DND-41 (cell line): ENCODE measurements around the gene EXD3.

Experiments used
- EZH2 ChIP-seq: IDR thresholded peaks from 3 replicates; pipeline ENCODE4 v1.6.1; 2012; ENCODE audit warnings: borderline replicate concordance, low read depth, mild to moderate bottlenecking, moderate library complexity, low read length, inconsistent platforms; ENCODE audit not compliant: severe bottlenecking
- TF ChIP-seq, protein P1 (sequence below): IDR thresholded peaks from 2 replicates; pipeline ENCODE4 v1.5.1; 2012; ENCODE audit warnings: borderline replicate concordance, low read length, moderate library complexity, mild to moderate bottlenecking; ENCODE audit not compliant: poor library complexity, severe bottlenecking; ENCODE audit errors: extremely low read depth

DNA sequence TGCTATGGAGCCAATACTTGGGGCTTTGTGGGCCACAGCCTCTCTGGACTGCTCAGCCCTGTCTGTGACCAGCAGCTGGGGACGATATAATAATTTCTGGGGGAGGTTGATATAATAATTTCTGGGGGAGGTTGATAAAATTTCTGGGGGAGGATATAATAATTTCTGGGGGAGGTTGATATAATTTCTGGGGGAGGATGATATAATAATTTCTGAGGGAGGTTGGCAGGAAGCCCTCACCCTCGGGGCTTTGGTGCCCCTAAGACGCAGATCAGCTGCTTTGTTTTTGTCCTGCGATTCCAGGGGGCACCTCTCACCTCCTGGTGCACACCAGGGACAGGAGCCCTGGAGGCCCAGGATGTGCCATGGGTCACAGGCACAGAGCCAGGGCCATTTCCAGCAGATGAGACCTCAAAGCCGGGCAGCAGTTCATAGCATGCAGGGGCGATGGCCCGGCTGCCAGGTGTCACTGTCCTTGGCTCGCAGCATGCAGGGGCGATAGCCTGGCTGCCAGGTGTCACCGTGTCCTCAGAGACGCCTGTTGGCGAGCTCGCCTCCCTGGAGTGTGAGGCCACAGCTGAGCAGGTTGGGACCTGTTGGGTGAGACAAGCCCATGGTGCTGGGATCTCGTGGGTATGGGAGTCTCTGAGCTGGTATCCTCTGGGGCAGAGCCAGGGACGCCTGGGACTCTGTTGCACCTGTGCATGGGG is 149.2 kb downstream of the EXD3 start:
- TF ChIP-seq, protein P1, sequence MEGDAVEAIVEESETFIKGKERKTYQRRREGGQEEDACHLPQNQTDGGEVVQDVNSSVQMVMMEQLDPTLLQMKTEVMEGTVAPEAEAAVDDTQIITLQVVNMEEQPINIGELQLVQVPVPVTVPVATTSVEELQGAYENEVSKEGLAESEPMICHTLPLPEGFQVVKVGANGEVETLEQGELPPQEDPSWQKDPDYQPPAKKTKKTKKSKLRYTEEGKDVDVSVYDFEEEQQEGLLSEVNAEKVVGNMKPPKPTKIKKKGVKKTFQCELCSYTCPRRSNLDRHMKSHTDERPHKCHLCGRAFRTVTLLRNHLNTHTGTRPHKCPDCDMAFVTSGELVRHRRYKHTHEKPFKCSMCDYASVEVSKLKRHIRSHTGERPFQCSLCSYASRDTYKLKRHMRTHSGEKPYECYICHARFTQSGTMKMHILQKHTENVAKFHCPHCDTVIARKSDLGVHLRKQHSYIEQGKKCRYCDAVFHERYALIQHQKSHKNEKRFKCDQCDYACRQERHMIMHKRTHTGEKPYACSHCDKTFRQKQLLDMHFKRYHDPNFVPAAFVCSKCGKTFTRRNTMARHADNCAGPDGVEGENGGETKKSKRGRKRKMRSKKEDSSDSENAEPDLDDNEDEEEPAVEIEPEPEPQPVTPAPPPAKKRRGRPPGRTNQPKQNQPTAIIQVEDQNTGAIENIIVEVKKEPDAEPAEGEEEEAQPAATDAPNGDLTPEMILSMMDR, result no peak
- TF ChIP-seq EZH2, result no peak
